H1 (cell line): Measurements from ENCODE around the gene CDYL. TPM values are rescaled to one million over a fixed set of nuclear protein-coding genes. Genes with fewer than 3 reads are reported as not detected.

Experiments used
- CTCF ChIA-PET: fragments of 300-600 bp; sonication (Branson Sonifier 250); formaldehyde crosslinking; loops from one replicate; lab custom pipeline; 2021; ENCODE audit not compliant: partially characterized antibody; lab: Charles Lee
- POLR2A ChIA-PET: fragments of 300-600 bp; sonication (Branson Sonifier 250); formaldehyde crosslinking; loops from one replicate; lab custom pipeline; 2021; ENCODE audit warnings: inconsistent platforms; ENCODE audit not compliant: partially characterized antibody; lab: Charles Lee
- DNase-seq, 2 experiments: peaks; one replicate each; pipeline versions ENCODE4 v3.0.0 to v3.0.0-alpha.2; 2010 to 2022; ENCODE audit warnings: low spot score in 2 of 2, low read depth in 1 of 2, mixed read lengths in 1 of 2
- FAIRE-seq: peaks from 2 replicates; lab custom pipeline; 2011; peaks lifted over from hg19 to GRCh38; lab: Jason Lieb, UNC
- H2AFZ ChIP-seq: 2 replicates; pipeline ENCODE4 v1.8.1; 2012; ENCODE audit warnings: low read length, inconsistent platforms
- H2AK5ac ChIP-seq: 2 replicates; pipeline ENCODE4 v1.6.1; 2013; ENCODE audit warnings: low read depth, low read length
- H2BK120ac ChIP-seq: replicated peaks from 2 replicates; pipeline ENCODE3; 2013; ENCODE audit warnings: low read depth, low read length, inconsistent platforms
- H2BK12ac ChIP-seq: 2 replicates; pipeline ENCODE4 v1.6.1; 2013; ENCODE audit warnings: low read depth, low read length
- H2BK15ac ChIP-seq: 2 replicates; pipeline ENCODE4 v1.6.1; 2013; ENCODE audit warnings: low read length
- H2BK20ac ChIP-seq: 2 replicates; pipeline ENCODE4 v1.6.1; 2013; ENCODE audit warnings: low read length
- H2BK5ac ChIP-seq: 2 replicates; pipeline ENCODE4 v1.6.1; 2013; ENCODE audit warnings: low read depth, low read length
- H3K14ac ChIP-seq: 2 replicates; pipeline ENCODE4 v1.6.1; 2013; ENCODE audit warnings: inconsistent platforms; ENCODE audit not compliant: insufficient read length
- H3K18ac ChIP-seq: 2 replicates; pipeline ENCODE4 v1.6.1; 2013; ENCODE audit warnings: low read length; ENCODE audit errors: extremely low read depth
- H3K23ac ChIP-seq: 2 replicates; pipeline ENCODE4 v1.6.1; 2013; ENCODE audit warnings: inconsistent platforms; ENCODE audit not compliant: insufficient read length
- H3K23me2 ChIP-seq: 2 replicates; pipeline ENCODE4 v1.6.1; 2013; ENCODE audit warnings: low read depth, low read length
- H3K27ac ChIP-seq: 2 replicates; pipeline ENCODE4 v1.6.1; 2011; ENCODE audit warnings: low read depth, low read length, inconsistent platforms
- H3K27me3 ChIP-seq, 4 experiments: replicated peaks in 1 of 4; 1 replicate in 1 of 4; 2 replicates in 3 of 4; pipeline versions ENCODE4 v1.6.1 to v1.8.1; 2011 to 2013; ENCODE audit warnings: low read length in 3 of 4, mild to moderate bottlenecking in 3 of 4, inconsistent platforms in 2 of 4, mixed read lengths in 2 of 4, moderate library complexity in 1 of 4; ENCODE audit not compliant: control insufficient read depth in 3 of 4, insufficient read depth in 3 of 4; ENCODE audit errors: extremely low read depth in 1 of 4
- H3K36me3 ChIP-seq, 4 experiments: 2 replicates each; pipeline versions ENCODE4 v1.6.1 to v1.8.1; 2011 to 2013; ENCODE audit warnings: mild to moderate bottlenecking in 4 of 4, low read length in 3 of 4, moderate library complexity in 2 of 4, control low read depth in 1 of 4, inconsistent platforms in 1 of 4; ENCODE audit not compliant: insufficient read depth in 4 of 4, control insufficient read depth in 2 of 4
- H3K4ac ChIP-seq: replicated peaks from 2 replicates; pipeline ENCODE3; 2013; ENCODE audit warnings: low read length, low read depth, mixed read lengths, inconsistent platforms; ENCODE audit not compliant: insufficient read length
- H3K4me1 ChIP-seq, 4 experiments: replicated peaks in 1 of 4; 1 replicate in 1 of 4; 2 replicates in 3 of 4; pipeline versions ENCODE4 v1.6.1 to v1.8.1; 2011 to 2013; ENCODE audit warnings: low read length in 3 of 4, inconsistent platforms in 2 of 4, mixed read lengths in 1 of 4; ENCODE audit not compliant: insufficient read depth in 4 of 4, control insufficient read depth in 3 of 4
- H3K4me2 ChIP-seq, 2 experiments: 2 replicates each; pipeline versions ENCODE4 v1.6.1 to v1.8.1; 2011 to 2013; ENCODE audit warnings: low read depth in 2 of 2, low read length in 2 of 2, control low read depth in 1 of 2, inconsistent platforms in 1 of 2, mild to moderate bottlenecking in 1 of 2; ENCODE audit not compliant: insufficient read depth in 1 of 2
- H3K4me3 ChIP-seq, 4 experiments: fragments of 200-600, 300-600 bp in 1 of 4; sonication (generic), shearing (Covaris generic), sonication (Bioruptor Twin) in 1 of 4; 2 replicates each; pipeline versions ENCODE4 v1.5.1 to v1.8.1; 2011 to 2016; ENCODE audit warnings: low read length in 4 of 4, low read depth in 3 of 4, control low read depth in 2 of 4, inconsistent platforms in 2 of 4, mild to moderate bottlenecking in 2 of 4, mixed read lengths in 1 of 4, moderate library complexity in 1 of 4; ENCODE audit not compliant: insufficient read depth in 2 of 4; ENCODE audit errors: extremely low read depth in 1 of 4
- H3K56ac ChIP-seq: replicated peaks from 2 replicates; pipeline ENCODE3; 2013; ENCODE audit warnings: low read depth, mild to moderate bottlenecking, mixed read lengths, low read length, inconsistent platforms; ENCODE audit not compliant: insufficient read length
- H3K79me1 ChIP-seq: 2 replicates; pipeline ENCODE4 v1.6.1; 2013; ENCODE audit warnings: low read depth, low read length, control low read depth
- H3K79me2 ChIP-seq, 2 experiments: 2 replicates each; pipeline versions ENCODE4 v1.6.1 to v1.8.1; 2012 to 2013; ENCODE audit warnings: low read length in 2 of 2, mild to moderate bottlenecking in 2 of 2, inconsistent platforms in 1 of 2; ENCODE audit not compliant: insufficient read depth in 2 of 2, control insufficient read depth in 1 of 2
- H3K9ac ChIP-seq, 4 experiments: replicated peaks in 1 of 4; 1 replicate in 1 of 4; 2 replicates in 3 of 4; pipeline versions ENCODE4 v1.6.1 to v1.8.1; 2011 to 2013; ENCODE audit warnings: low read depth in 3 of 4, low read length in 3 of 4, control low read depth in 2 of 4, mild to moderate bottlenecking in 2 of 4, moderate library complexity in 2 of 4, inconsistent platforms in 1 of 4; ENCODE audit errors: extremely low read depth in 1 of 4
- H3K9me3 ChIP-seq, 2 experiments: 2 replicates each; pipeline versions ENCODE4 v1.6.1 to v1.8.1; 2012 to 2013; ENCODE audit warnings: mild to moderate bottlenecking in 2 of 2, moderate library complexity in 2 of 2, control low read depth in 1 of 2, inconsistent platforms in 1 of 2, low read depth in 1 of 2, low read length in 1 of 2, mixed read lengths in 1 of 2; ENCODE audit not compliant: insufficient read depth in 2 of 2
- H4K20me1 ChIP-seq, 2 experiments: replicated peaks in 1 of 2; 2 replicates each; pipeline versions ENCODE3 to v1.8.1; 2011 to 2013; ENCODE audit warnings: inconsistent platforms in 2 of 2, low read length in 2 of 2, mild to moderate bottlenecking in 1 of 2; ENCODE audit not compliant: insufficient read depth in 2 of 2, control insufficient read depth in 1 of 2
- H4K5ac ChIP-seq: 2 replicates; pipeline ENCODE4 v1.6.1; 2013; ENCODE audit warnings: low read length, low read depth, mixed read lengths, inconsistent platforms; ENCODE audit not compliant: insufficient read length
- H4K8ac ChIP-seq: 2 replicates; pipeline ENCODE4 v1.8.0; 2013; ENCODE audit warnings: mild to moderate bottlenecking, moderate library complexity, low read length, inconsistent platforms; ENCODE audit not compliant: insufficient read depth; ENCODE audit errors: extremely low read depth
- H4K91ac ChIP-seq: replicated peaks from 2 replicates; pipeline ENCODE3; 2013; ENCODE audit warnings: low read length, mixed read lengths, inconsistent platforms; ENCODE audit not compliant: insufficient read length
- EGR1 ChIP-seq: IDR thresholded peaks from 2 replicates; pipeline ENCODE4 v1.6.1; 2011; ENCODE audit warnings: low read depth, low read length, borderline replicate concordance
- WGBS, 2 experiments: shearing (Covaris generic) in 1 of 2; methylation state at CpG; one replicate each; pipeline versions ENCODE4 v1.1.6 to v1.1.7; 2013 to 2015; ENCODE audit warnings: low lambda C conversion rate in 2 of 2, mixed read lengths in 2 of 2, inconsistent platforms in 1 of 2, low coverage in 1 of 2, missing lambda C conversion rate in 1 of 2; ENCODE audit not compliant: insufficient replicate concordance in 2 of 2, insufficient coverage in 1 of 2, insufficient read length in 1 of 2; ENCODE audit errors: extremely low coverage in 1 of 2, missing lambda C conversion rate in 1 of 2; 5-methylcytosine and 5-hydroxymethylcytosine counted together
- polyA plus RNA-seq, 7 experiments: library from polyadenylated mRNA; depleted of rRNA in 3 of 7; stranded (reverse) in 5 of 7; unstranded in 2 of 7; fragments of >200 nt in 5 of 7; fragments of 200-250 nt in 2 of 7; gene quantifications; 1 replicate in 5 of 7; 2 replicates in 1 of 7; 4 replicates in 1 of 7; pipeline versions ENCODE4 v1.2.1 to v1.2.3, GENCODE V29; 2011 to 2013; ENCODE audit warnings: missing spikeins in 2 of 7, mixed read lengths in 2 of 7
- total RNA-seq: library from RNA; stranded (reverse); fragmentation: NEBNext Ultra II Directional; extraction: Animal tissue kit (Norgen Biotek cat#: 25700); gene quantifications from 2 replicates; pipeline ENCODE4 v1.2.1, GENCODE V29; 2021

CDYL gene
- total and polyA plus RNA-seq, 2 of the 8 experiments (the other 6 are each of a cell fraction or from before 2014, with no cell fraction given) = 56.4 to 119 TPM

DNA sequence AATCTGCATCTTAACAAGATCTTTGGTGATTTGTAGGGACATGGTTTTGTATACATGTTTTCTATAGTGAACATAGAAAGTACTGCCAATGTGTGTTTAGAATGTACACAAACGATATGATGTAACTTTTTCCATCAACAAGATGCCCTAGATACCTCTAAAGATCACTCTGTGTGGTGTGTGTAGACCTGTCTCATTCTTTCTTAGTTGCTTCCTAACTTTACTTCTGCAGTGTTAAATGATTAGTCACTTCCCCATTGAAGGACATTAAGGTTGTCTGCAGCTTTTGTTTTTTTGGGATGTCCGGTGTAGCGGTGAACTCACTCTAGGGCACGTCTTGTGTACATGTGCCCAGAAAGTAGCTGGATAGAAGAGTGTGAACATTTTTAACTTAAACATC, 35.9 kb downstream of the CDYL start:
- peaks cover 48 to 98% of the 10 kb centered on the region in 2 experiments for H3K79me2 ChIP-seq
- no peak for FAIRE-seq
- 95% methylated on average over 4 of the region's 4 CpGs; no CpG with 5 or more reads in 1 of the 2 experiments for whole genome bisulfite sequencing, 2 experiments
- no peak for TF ChIP-seq EGR1

More for the DNA sequence above, 35.9 kb downstream of the CDYL start:
- no peak overlapping the region for H4K8ac ChIP-seq
- H2BK20ac ChIP-seq = no peak overlapping the region
- H3K4me2 ChIP-seq = no peak overlapping the region
- no peak overlapping the region for H2BK5ac ChIP-seq
- no peaks in the 10 kb centered on the region for H3K36me3 ChIP-seq
- no peak overlapping the region for H3K14ac ChIP-seq
- no peak overlapping the region for H3K9ac ChIP-seq
- H2AFZ ChIP-seq = no peak overlapping the region
- H3K79me1 ChIP-seq = peaks cover 5% of the 10 kb centered on the region; the same call in 1 of the 2 replicates
- no peak for DNase-seq
- no peaks in the 10 kb centered on the region for H3K23me2 ChIP-seq
- no peak overlapping the region for H3K4me3 ChIP-seq
- no peak overlapping the region for H3K23ac ChIP-seq
- H4K20me1 ChIP-seq = peaks cover 24 to 41% of the 10 kb centered on the region in 2 experiments
- no peaks in the 10 kb centered on the region for H3K9me3 ChIP-seq
- H2BK15ac ChIP-seq = no peak overlapping the region
- no peaks in the 10 kb centered on the region; a peak in 1 of 7 replicates for H3K4me1 ChIP-seq
- H3K27ac ChIP-seq = no peak overlapping the region
- no peak overlapping the region for H3K18ac ChIP-seq
- H2AK5ac ChIP-seq = no peak overlapping the region
- H3K4ac ChIP-seq = no peak overlapping the region
- ChIA-PET POLR2A (interaction anchor here (0.6 to 1.9 kb wide), 3 partner anchors 8 to 32 kb away, joined by 3 to 5 read pairs (median 3); no protein-coding TSS in a partner anchor), CTCF (interaction anchor here (0.9 to 2.7 kb wide), 3 partner anchors 22 to 294 kb away, joined by 3 to 9 read pairs (median 5); no protein-coding TSS in a partner anchor)
- no peaks in the 10 kb centered on the region for H3K27me3 ChIP-seq
- H3K56ac ChIP-seq = no peak overlapping the region
- H2BK12ac ChIP-seq = no peak overlapping the region
- no peak overlapping the region for H2BK120ac ChIP-seq
- H4K91ac ChIP-seq = no peak overlapping the region
- H4K5ac ChIP-seq = no peak overlapping the region
